Stimulated activated CD8-positive, alpha-beta memory T cell treated with anti-CD3 and anti-CD28 coated beads, Interleukin-12 subunit alpha, Interleukin-12 subunit beta, amount 100 ng/mL, for 24 hours (primary cell): ENCODE measurements around the gene SAE1.
"Not testable (repeated sequence)": the region's sequence is repeated elsewhere in the genome, so short reads cannot be mapped to it uniquely, and the experiment has no call there.

Experiments
- DNase-seq: peaks from one replicate; pipeline ENCODE4 v3.0.0-alpha.2; 2020; ENCODE audit errors: extremely low read depth

SAE1 gene

DNA sequence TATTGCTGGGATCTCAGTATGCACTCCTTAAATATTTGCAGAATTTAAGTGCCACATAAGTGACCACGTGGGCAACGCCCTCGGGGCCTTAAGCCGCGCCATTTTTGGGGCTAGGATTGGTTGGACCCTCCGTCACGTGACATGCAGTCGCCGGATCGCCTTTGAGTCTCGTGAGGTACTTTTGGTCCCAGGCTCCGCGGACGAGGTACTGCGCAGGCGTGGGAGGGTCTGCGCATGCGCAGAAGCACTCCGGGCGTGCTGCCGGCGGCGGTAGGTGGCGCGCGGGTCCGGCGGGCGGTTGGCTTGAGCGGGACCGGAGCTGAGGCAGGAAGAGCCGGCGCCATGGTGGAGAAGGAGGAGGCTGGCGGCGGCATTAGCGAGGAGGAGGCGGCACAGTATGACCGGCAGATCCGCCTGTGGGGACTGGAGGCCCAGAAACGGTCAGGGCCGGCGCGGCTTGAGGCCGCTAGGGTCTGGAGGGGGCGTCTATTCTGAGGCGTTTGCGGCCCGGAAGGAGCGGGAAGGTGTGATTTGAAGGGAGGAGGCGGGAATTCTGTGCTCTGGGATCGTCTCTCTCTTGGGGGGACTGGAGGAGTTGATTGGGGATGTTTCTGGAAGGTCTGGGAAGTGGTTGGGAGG lies at the start of gene SAE1:
TSS of gene SAE1 (plus strand) at position 247 of the 639 bp plus-strand sequence. CDS start at position 343, 96 bp downstream.
- peak; percentile 69 for DNase-seq

DNA sequence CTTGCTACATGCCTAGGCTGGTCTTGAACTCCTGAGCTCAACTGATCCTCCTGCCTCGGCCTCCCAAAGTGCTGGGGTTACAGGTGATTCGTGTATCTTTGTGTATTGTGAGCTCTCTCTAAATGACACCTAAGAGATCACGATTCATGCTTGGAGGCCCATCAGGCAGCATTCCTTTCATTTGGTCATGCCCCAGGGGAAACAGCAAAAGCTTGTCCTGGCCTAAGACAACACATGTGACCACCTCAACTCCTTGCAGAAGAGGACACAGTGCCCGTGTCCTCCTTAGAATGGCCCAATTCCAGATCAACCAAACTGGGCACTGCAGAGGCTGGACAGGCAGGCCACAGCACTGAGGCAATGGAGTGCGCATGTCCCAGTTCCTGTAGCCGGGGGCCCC lies 49.5 kb upstream of the SAE1 start:
- DNase-seq, result no peak

DNA sequence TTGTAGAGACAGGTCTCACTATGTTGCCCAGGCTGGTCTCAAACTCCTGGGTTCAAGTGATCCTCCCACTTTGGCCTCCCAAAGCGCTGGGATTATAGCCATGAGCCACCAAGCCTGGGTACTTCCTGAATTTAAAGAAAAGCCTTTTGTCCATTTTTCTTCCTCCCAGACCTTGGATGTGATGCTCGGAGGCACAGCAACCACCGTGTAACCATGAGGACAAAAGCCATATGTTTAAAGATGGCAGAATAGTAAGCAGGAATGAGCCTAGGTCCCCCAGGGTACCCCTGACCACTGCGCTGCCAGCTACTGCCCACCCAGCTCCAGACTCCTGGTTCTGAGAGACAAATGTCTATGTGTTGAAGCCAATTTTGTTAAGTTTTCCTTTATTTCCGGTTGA lies 48.1 kb upstream of the SAE1 start:
- DNase-seq, result no peak

DNA sequence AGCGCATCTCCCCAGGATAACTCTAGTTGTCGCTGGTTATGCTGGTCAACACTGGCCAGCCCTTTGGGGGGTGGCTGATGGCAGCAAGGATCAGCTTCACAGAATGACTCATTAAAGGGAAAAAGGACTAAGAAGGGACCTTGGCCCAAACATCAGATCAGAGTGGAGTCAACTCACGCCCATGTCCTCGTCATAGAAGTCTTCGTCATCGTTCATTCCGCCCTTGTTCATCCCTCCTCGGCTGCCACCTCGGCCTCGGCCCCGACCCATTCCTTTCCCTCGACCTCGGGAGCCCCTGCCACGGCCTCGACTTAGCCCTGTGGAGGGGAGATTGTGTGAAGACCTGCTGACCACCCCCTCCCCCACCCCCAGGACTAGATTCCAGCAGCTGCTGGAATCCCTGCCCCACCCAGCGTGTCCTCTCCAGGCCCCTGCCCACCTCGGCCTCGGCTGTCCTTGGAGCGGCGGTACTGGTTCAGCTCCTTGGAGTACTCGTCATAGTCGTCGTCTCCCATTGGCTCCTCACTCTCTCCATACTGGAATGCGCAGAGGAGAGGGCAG lies 45.7 kb upstream of the SAE1 start:
- DNase-seq, result no peak

DNA sequence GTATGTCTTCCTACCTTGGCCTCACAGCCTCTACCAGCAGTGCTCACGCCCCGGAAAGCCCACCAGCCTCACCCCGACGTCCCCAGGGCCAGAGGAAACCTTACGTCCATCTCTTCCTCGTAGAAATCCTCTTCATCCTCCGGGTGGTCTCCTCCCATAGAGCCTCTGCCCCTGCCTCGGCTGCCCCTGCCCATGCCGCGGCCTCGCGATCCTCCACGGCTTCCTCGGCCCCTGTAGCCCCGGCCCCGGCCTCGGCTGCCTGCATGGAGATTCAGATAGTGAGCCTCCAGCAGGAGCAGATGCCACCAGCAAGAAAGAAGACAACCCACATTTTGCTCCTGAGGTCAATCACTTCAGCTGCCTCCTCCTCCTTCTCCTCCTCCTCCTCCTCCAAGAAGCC lies 44.4 kb upstream of the SAE1 start:
- DNase-seq, result no peak

DNA sequence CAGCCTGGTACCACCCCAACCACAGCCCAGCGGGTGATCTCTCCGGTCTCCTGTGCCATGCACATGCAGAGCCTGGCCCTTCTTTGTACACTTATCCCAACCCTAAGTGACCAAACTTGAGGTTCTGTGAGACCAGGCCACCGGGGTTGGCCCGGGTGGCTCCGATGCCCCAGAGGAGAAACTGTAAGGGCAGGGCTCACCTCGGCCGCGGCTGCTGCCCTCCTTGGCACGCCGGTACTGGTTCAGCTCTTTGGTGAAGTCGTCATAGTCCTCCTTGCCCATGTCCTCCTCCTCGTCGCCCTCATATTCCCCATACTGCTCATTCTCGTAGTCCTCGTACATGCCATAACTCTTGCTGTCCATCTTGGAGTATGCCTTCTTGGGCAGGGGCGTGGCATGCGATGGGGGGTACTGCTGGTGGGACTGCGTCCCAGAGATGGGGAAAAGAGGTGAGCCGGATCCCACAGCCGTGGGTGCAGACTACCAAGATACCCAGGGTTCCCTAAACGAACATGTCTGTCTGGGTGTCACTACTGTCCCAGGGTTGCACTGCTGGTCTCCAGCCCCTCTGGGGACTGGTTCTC lies 40.8 kb upstream of the SAE1 start:
- DNase-seq, result no peak

DNA sequence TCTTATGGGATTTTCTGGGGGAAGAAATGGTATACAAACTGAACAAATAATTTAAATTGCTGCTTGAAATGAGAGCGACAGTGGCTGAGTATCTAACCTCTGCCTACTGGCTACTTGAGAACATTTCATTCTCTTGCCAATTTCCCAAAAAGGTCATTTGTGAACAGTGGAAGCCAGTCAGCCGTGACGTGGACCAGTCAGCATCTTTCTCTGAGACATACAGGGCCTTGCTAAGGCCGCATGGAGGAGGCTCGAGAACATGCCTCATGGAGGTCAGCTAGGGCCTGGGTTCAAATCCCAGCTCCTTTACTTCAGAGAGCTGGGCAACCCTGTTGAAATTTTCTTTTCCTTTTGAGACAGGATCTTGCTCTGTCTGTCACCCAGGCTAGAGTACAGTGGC lies 37.4 kb upstream of the SAE1 start:
- DNase-seq, result no peak

DNA sequence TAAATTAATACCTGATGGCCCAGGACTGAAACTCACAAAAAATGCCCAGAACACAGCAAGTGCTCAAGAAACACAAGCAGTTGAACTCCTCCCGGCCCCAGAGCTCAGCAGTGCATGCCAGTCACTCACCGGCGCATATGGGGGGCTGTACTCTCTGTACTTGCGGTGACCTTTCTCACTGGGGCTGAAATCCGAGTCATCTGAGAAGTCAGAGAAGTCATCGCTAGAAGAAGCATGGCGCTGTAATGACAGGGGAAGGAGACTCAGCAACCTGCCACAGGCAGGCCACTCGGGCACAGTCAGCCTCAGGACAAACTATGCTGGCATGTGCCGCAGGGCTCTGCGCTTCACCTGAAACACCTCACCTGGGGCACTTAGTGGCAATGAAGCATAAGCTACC lies 36.8 kb upstream of the SAE1 start:
- DNase-seq, result no peak

DNA sequence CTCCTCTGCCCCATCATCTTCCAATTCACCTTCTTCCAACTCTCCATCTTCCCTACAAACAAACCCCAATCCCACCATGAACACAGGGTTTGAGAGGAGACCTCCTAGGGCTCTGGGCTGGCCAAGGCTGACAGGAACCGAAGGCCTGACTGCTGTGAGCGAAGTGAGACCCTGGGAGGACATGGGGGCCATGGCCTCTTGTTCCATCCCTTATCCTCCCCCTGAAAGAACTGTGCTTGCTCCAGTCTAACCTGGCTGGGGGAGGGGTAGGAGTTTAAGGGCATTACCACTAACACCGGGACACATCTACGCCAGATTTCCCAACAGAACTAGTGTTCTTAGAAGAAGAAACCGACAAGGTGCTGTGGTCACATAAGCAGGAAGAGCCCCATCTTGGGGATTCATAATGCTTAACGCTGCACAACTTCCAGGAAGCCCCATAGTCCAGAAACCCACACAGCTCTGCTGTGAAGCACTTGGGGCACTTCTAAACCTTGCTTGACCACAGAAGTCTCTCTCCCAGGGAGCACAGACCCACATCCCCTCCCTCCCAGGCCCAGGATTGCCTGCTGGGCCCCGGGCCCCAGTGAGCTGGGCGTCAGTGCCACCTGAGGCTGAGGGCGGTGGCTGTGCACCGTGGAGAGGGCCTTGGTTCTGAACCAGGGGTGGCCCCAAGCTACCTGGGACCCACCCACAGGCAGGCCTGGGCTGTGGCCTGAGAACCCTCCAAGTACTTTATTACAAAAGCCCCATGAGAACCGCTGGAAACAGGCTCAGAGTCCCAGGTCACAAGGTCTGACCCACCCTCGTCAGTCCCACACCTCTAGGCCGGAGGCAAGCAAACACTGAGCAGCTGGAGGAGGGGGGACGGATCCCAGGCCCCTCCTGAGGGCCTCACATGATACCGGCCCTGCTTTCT lies 35.8 kb upstream of the SAE1 start:
- no peak for DNase-seq

DNA sequence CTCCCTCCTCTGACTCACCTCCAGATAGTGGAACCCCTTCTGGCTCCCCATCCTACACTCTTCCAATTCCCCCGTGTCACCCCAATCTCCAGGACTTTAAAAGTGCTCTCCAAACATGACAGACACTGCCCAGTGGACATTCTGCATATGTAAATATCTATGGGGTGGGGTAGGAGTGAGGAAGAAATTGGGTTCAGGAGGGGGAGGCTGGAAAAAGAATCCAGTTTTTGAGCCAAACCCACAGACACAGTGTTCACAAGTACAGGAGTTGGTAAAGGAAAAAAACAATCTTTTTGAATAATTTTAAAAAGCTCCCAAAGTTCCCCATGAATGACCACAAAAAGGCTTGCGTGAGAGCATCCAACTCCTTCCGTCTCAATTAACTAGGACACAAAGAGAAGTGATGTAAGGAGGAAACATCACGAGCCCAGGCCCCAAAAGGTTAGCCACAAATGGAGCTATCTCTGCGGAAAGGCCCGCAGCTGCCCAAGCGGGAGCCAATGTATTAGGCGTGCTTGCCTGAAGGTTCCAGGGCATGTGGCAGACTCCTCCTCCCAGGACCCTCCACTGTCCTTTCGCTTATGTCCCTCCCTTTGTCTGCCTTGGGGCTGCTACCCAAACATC lies 35.0 kb upstream of the SAE1 start:
- no peak for DNase-seq

DNA sequence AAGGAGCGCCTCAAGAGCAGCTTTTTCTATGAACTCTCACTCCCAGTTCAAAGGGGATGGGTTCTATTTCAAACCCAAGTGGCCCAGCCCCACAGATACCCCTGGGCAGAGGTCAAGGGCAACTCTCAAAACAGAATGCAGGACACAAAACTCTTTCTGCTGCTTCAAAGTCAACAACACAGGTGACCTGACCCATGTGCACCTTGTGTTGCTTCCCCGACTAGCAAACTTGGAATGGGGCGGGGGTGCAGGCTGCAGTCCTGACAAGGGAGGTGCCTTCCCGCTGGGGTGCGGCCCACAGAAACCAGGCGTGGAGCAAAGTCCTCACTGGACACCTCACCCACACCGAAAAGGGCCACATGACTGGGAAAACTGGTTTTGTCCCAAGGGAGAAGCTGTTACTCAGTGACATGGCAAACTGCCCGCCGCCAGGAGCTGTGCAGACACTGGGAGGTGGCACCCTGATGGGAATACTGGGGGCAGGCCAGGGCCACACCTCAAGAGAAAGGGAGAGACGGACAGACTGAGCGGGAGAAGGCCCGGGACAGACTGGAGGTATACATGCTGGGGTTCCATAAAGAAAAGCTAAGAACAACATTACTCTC lies 34.4 kb upstream of the SAE1 start:
- DNase-seq, result no peak

DNA sequence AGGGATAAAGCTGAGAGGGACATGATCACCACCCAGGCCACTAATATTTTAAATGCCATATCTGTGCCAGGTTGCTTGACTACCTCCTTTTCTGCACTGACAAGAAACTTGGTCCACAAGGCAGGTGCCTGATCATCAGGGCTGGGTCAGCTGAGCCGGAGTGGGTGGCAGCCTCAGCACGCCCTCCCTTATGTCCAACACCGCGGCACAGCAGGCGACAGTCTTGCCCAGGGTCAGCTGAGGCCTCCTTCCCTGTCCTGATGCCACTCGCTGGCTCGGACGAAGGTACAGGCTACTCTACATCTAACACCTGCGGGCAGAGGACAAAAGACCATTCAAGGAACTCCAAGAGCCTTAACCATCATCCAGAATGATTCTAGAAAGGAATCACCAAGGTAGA lies 33.9 kb upstream of the SAE1 start:
- DNase-seq, result no peak

DNA sequence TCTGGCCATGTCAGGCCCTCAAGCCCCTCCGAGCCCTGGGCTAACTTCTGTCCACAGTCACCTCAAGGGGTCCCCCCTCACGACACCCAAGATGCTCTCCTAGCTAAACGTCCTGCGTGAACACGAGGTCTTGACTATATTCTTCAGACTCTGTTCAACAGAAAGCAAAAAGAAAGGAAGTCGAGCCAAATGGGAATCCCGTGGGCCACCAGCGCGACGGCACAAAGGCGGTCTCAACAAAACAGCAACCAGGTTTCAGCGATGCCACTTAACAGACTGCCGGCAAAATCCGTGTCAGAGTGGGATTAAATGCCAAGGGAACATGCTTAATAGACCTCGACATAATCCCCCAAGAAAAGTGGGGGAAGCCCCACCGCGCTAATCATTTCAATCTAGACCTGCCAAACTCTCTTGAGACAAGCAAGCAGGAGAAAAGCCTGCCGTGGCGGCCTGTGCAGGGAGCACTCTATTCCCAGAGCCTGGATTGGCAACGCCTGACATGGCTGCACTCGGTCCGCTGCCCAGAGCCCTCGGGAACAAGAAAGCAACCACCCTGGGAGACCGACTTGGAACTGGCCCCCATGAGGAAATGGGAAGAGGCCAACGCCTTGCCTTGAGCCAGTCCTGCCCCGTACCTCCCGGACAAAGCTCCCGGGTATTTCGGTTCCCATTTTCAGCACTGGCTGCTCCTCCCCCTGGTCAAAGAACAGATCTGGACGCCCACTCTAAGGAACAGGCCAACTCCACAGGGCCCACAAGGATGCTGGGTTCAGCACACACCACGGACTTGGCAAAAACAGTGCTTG lies 33.0 kb upstream of the SAE1 start:
- no peak for DNase-seq

DNA sequence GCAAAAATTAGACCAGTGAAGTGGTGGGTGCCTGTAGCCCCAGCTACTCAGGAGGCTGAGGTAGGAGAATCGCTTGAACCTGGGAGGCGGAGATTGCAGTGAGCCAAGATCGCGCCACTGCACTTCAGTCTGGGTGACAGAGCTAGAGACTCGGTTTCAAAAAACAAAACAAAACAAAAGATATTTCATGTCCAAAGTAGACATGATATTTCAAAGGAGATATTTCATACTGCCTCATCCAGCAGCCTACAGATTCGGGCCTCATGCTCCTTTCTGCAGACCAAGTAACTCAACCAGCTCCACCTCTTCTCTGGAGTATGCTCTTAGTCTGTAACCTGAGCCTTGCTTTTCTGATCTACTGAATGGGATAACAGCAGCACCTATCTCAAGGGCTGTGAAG lies 32.0 kb upstream of the SAE1 start:
- DNase-seq, result no peak

DNA sequence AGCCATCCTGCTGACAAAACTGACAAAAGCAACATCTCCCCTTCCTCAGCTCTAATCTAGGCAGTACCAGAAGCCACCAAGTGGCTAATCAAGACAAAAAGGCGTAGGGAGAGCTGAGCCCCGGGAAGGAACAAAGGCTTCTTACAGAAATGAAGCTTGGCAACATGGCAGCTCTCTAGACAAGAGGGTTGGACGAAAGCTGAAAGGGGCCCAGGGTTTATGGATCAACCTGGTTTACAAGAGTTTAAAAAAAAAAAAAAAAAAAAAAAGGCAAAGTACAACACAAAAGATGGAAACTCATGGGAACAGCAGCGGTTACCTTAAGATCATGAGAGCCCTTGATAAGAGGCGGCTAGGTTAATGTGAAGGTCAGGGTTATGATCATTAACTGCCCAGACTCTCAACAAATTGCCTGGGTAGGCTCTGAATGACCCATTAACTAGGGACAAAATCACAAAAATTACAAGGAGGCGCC lies 31.0 kb upstream of the SAE1 start:
- DNase-seq, result no peak

DNA sequence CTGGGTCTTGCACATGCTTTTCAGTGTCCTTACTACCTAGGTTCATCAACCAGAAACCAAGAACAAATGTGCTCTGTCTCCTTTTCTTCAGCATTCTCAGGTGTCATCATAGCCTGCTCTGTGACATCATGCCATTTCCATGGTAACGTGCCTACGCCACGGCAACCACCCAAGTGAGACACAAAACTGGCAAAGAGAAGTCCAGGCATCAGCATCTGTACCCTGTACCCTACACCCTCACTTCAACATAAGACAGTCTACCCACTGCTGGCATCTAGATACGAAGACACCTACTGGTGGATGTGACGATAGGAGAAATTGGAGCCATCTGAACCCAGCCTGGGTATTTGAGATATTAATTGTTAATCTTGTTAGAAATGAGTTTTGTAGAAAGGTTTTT lies 30.3 kb upstream of the SAE1 start:
- no peak for DNase-seq

DNA sequence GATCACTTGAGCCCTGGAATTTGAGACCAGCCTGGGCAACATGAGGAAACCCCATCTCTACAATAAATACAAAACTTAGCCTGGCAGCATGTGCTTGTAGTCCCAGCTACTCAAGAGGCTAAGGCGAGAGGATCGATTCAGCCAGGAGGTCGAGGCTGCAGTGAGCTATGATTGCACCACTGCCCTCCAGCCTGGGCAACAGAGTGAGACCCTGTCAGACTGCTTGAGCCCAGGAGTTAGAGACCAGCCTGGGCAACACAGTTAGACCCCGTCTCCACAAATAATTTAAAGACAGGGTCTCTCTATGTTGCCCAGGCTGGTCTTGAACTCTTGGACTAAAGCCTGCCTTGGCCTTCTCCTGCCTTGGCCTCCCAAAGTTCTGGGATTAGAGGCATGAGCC lies 29.5 kb upstream of the SAE1 start:
- DNase-seq, result not testable (repeated sequence)

DNA sequence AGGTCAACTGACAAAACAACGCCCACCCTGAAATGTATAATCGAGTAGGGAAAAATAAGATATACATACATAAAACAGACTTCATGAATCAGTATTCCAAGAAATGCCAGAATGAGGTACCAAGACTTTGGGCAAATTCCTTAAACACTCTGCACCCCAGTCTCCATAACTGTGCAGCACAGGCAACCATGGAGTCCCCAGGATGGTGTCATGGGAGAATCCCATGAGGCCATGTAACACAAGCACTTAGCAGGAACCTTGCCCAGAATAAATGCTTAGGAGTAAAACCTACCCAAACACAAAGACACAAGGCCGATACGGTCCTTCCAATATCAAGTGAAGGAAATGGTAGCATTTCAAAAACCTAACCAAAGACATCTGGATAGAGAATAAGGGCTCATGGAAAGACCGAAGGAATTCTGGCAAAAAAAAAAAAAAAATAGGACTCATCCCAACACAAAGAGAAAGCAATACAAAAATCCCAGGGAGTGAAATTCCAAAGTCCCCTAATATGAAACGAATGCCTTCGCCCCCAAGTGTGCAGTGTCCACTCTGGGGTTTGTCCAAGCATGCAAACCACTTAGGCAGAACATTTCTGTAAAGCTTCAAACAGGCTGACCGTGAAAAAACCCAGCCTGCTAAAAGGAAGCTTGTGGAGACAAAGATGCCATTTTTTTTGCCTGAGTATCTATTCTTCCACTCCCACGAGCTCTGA lies 28.1 kb upstream of the SAE1 start:
- DNase-seq, result no peak

DNA sequence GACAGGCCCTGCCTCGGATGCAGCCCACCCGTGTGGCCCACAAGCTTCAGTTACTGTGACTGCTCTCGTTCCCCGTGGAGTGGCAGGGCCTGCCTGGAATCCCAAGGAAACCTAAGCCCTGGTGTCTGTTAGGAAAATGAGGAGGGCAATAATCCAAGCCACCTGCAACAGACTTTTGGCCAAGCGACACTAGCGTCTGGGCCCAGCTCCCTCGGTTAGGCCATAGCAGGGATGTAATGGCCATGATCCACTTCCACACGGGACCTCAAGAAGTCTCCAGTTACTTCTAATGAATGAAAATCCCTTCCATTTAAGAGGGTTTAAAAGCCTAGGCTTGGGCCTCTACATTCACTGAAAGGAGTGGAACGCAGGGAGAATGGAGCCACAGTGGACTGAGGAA lies 26.0 kb upstream of the SAE1 start:
- no peak for DNase-seq

DNA sequence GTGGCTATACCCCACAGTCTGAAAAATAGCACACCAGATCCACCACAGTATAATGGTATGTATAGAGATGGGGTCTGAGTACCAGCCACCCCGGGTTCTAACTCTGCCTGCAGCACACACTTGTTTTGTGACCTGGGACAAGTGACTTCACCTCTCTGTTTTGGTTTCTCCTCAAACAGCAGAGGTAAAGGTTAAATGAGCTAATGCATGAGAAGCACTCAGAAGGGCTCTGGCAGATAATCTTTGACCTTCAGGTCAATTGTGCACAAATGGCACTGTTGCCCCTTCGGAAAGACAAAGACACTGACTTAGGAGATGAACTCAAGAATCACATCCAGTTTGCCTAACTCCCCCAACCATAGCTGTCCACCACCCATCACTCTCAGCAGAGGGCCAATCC lies 24.8 kb upstream of the SAE1 start:
- no peak for DNase-seq
